G401 (cell line): ENCODE results near the gene ZNF548. TPM values are rescaled to one million over a fixed set of nuclear protein-coding genes. Genes with fewer than 3 reads are reported as not detected.
"Not testable (repeated sequence)": the region's sequence is repeated elsewhere in the genome, so short reads cannot be mapped to it uniquely, and the experiment has no call there.

Experiments used
- DNase-seq: peaks from one replicate; pipeline ENCODE4 v3.0.0-alpha.2; 2015; ENCODE audit warnings: low spot score
- in situ Hi-C: cut with HindIII; loops from 2 replicates; pipeline ENCODE4 v1.10.0; 2016; ENCODE audit warnings: low sequenced_read_pairs, mixed read lengths
- total RNA-seq: library from RNA; depleted of rRNA; stranded (reverse); fragments of >200 nt; shearing (Covaris generic); gene quantifications from 2 replicates; pipeline ENCODE4 v1.2.3, GENCODE V29; 2014; rRNA removed

The ZNF548 gene
- 4.1 and 6.0 TPM in 2 replicates for total RNA-seq

- in situ Hi-C loops: no loop called here
- DNase-seq: peak; percentile 100
Measured at GRCh38 chr19:57389730-57390598, at the start of gene ZNF548. TSS of gene ZNF548 (plus strand) at chr19:57389854. CDS start at chr19:57390100, 246 bp downstream.

- in situ Hi-C loops: no loop called here
- no peak for DNase-seq
Measured at GRCh38 chr19:57342582-57342981, 47.1 kb upstream of the ZNF548 start.

- no peak for DNase-seq
- in situ Hi-C loops: no loop called here
Measured at GRCh38 chr19:57348136-57348535, 41.5 kb upstream of the ZNF548 start.

- peak; percentile 99 for DNase-seq
- in situ Hi-C loops: no loop called here
Measured at GRCh38 chr19:57350877-57351805, 38.5 kb upstream of the ZNF548 start, which contains the start of gene ZNF304. TSS of gene ZNF304 (plus strand) at chr19:57351271. CDS start at chr19:57351665, 394 bp downstream.

- DNase-seq: no peak
- in situ Hi-C loops: no loop called here
Measured at GRCh38 chr19:57351867-57352266, 37.8 kb upstream of the ZNF548 start.

GRCh38 chr19:57355916-57356315 lies 33.7 kb upstream of the ZNF548 start:
- in situ Hi-C loops: no loop called here
- DNase-seq: no peak

GRCh38 chr19:57357406-57357805 lies 32.2 kb upstream of the ZNF548 start:
- in situ Hi-C loops: no loop called here
- DNase-seq: no peak

GRCh38 chr19:57359300-57359699 lies 30.4 kb upstream of the ZNF548 start:
- DNase-seq: no peak
- in situ Hi-C loops: no loop called here

GRCh38 chr19:57362419-57362818 lies 27.2 kb upstream of the ZNF548 start:
- no peak for DNase-seq
- in situ Hi-C loops: no loop called here

- in situ Hi-C loops: no loop called here
- DNase-seq: peak; percentile 100
Measured at GRCh38 chr19:57362997-57363687, 26.5 kb upstream of the ZNF548 start, which contains the start of the genes TRAPPC2B and ZNF547. TSS of gene TRAPPC2B (plus strand) at chr19:57363551. CDS start at chr19:57364834, 1,283 bp downstream. TSS of gene ZNF547 (plus strand) at chr19:57363551. CDS start at chr19:57368556, 5,005 bp downstream.

GRCh38 chr19:57363688-57364181 lies 25.9 kb upstream of the ZNF548 start:
- in situ Hi-C loops: no loop called here
- DNase-seq: peak; percentile 3

GRCh38 chr19:57366776-57367175 lies 22.9 kb upstream of the ZNF548 start:
- in situ Hi-C loops: no loop called here
- no peak for DNase-seq

GRCh38 chr19:57374179-57374578 lies 15.5 kb upstream of the ZNF548 start:
- in situ Hi-C loops: no loop called here
- DNase-seq: no peak

- DNase-seq, in situ Hi-C loops: not testable (repeated sequence)
Measured at GRCh38 chr19:57374647-57375046, 15.0 kb upstream of the ZNF548 start.

- in situ Hi-C loops: no loop called here
- no peak for DNase-seq
Measured at GRCh38 chr19:57376151-57376550, 13.5 kb upstream of the ZNF548 start.

GRCh38 chr19:57377498-57378146 lies 12.0 kb upstream of the ZNF548 start:
- DNase-seq: no peak
- in situ Hi-C loops: no loop called here

GRCh38 chr19:57380923-57381322 lies 8.7 kb upstream of the ZNF548 start:
- no peak for DNase-seq
- in situ Hi-C loops: no loop called here

GRCh38 chr19:57382806-57383488 lies 6.7 kb upstream of the ZNF548 start:
- in situ Hi-C loops: no loop called here
- no peak for DNase-seq
